AG04449 (cell line): ENCODE results near the gene TMEM63A.

ENCODE experiments used
- CTCF ChIA-PET: fragments of 350-600 bp; formaldehyde crosslinking; extraction: SDS; loops from one replicate; lab custom pipeline; 2021; ENCODE audit warnings: antibody characterized with exemption; lab: Yijun Ruan, JAX
- POLR2A ChIA-PET: fragments of 400-600, 350-600 bp; formaldehyde crosslinking; extraction: SDS; loops from one replicate; lab custom pipeline; 2020; ENCODE audit warnings: antibody characterized with exemption, inconsistent platforms; lab: Yijun Ruan, JAX
- DNase-seq: peaks from one replicate; pipeline ENCODE4 v3.0.0-alpha.2; 2010; ENCODE audit warnings: low read depth, low spot score
- H3K4me3 ChIP-seq: 2 replicates; pipeline ENCODE4 v1.5.1; 2011; ENCODE audit warnings: low read depth, mild to moderate bottlenecking, control low read depth, low read length
- TF ChIP-seq, protein P1 (sequence below): IDR thresholded peaks from one replicate; pipeline ENCODE4 v1.5.1; 2011; ENCODE audit warnings: mild to moderate bottlenecking, moderate library complexity, low read length, control low read depth, inconsistent platforms; ENCODE audit not compliant: insufficient read depth; ENCODE audit errors: missing control alignments

The TMEM63A gene

DNA sequence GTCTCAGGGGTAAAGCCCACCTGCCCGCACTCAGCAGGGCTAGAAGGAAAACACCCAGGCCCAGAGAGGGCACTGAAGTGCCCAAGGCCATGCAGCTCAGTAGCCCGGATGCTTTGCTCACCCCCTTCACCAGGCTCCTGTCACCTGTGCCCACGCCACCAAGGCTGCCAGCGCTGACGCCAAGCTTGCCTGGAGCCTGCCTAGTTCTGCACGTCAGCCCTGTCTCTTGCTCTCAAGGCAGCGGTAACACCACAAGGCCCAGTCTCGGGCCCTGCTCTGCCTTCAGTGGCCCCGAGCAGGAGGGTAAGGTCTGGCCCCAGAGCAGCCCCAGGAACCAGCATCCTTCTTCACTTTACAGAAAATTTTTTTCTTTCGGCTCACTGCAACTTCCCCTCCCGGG, 7.7 kb downstream of the TMEM63A start:
- TF ChIP-seq, protein P1, sequence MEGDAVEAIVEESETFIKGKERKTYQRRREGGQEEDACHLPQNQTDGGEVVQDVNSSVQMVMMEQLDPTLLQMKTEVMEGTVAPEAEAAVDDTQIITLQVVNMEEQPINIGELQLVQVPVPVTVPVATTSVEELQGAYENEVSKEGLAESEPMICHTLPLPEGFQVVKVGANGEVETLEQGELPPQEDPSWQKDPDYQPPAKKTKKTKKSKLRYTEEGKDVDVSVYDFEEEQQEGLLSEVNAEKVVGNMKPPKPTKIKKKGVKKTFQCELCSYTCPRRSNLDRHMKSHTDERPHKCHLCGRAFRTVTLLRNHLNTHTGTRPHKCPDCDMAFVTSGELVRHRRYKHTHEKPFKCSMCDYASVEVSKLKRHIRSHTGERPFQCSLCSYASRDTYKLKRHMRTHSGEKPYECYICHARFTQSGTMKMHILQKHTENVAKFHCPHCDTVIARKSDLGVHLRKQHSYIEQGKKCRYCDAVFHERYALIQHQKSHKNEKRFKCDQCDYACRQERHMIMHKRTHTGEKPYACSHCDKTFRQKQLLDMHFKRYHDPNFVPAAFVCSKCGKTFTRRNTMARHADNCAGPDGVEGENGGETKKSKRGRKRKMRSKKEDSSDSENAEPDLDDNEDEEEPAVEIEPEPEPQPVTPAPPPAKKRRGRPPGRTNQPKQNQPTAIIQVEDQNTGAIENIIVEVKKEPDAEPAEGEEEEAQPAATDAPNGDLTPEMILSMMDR, result no peak
- DNase-seq, result no peak
- no peak overlapping the region for H3K4me3 ChIP-seq
- ChIA-PET CTCF (interaction anchor here (1.1 kb wide), 1 partner anchor 37 kb away, joined by 3 read pairs; no protein-coding TSS in a partner anchor), POLR2A (no interaction called here)

GRCh38 chr1:225873281-225873850, 8.8 kb downstream of the TMEM63A start:
- no peak for DNase-seq
- TF ChIP-seq, protein P1, result no peak
- ChIA-PET CTCF (interaction anchor here (1.2 to 1.4 kb wide), 2 partner anchors 10 to 48 kb away, joined by 3 read pairs; no protein-coding TSS in a partner anchor), POLR2A (no interaction called here)
- H3K4me3 ChIP-seq, result no peak overlapping the region

DNA sequence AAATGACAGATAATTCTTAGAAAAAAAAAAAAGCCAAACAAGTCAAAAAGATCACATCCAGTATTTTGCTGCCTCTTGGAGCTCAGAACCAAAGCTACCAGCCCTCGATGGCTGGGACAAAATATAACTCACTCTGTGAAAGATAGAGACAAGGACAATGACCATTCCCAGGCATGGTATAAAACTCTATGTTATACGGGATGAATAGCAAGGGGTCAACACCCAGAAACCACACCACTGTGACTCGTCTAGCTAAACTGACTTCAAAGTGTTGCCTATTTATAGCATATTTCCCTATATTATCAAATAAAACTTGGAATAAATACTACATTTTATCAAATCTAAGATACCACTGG, 10.1 kb downstream of the TMEM63A start:
- ChIA-PET POLR2A (interaction anchor here (0.8 kb wide), 1 partner anchor 11 kb away, joined by 3 read pairs; the partner anchor contains the start of gene TMEM63A), CTCF (interaction anchor here (1.3 to 1.5 kb wide), 2 partner anchors 41 to 397 kb away, joined by 3 to 8 read pairs; no protein-coding TSS in a partner anchor)
- H3K4me3 ChIP-seq, result no peak overlapping the region
- no peak for DNase-seq
- TF ChIP-seq, protein P1, result no peak

DNA sequence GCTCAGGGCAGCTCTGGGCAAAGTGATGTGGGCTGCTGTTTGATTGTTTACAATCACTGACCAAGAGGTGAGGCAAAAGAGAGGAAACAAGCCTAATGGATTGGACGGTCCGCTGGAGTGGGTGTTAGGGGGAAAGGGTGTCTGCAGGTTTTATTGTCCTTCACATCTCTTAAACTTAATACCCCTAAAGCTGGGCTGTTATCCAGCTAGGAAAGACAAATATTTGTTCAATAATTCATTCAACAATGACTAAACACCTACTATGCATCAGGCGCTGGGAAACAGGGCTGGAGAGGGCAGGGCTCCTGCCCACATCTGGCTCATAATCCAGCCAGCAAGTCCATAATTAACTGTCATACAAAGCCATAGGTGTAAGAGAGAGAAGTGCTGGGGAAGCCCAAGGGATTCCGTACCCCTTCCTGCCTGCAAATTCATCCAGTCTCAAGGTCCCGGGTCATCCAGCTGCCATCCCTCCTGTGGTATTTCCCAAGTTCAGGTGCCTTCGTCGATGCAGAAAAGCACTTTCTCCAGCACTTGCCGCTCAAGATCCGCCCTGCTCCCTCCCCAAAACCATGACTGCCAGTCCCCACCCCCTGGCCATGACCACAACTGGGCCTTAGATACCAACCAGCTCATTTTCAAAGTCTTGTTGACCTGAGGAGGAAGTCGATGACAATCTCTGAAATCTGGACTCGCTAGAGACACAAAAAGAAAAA, 10.7 kb downstream of the TMEM63A start:
- DNase-seq, result no peak
- H3K4me3 ChIP-seq, result no peak overlapping the region
- POLR2A ChIA-PET, result no interaction called here
- TF ChIP-seq, protein P1, result no peak
- CTCF ChIA-PET, result interaction anchor here (1.2 to 3.1 kb wide), 7 partner anchors 10 to 396 kb away, joined by 3 to 16 read pairs (median 5); partner anchors contain the start of gene TMEM63A

DNA sequence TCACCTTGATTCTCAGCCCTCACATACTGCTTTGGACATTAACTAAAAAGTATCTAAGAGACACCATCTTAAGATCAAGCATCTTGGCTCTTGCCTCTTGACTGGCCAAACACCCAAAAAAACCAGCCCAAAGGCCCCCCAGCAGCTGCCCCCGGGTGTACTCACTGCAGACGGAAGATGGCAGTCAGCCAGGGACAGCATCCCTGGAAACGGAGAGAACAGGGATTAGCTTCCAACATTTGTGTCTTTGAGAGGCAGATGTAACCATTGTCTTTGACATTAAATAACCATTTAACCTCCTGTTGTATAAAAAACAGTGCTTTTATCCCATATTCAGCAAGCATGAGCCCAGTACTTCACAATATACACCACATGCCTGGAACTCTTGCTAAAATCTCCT, 11.3 kb downstream of the TMEM63A start:
- TF ChIP-seq, protein P1, result no peak
- CTCF ChIA-PET, result interaction anchor here (1.2 to 3.1 kb wide), 8 partner anchors 9 to 396 kb away, joined by 3 to 16 read pairs (median 6); partner anchors contain the start of gene TMEM63A
- no peak for DNase-seq
- POLR2A ChIA-PET, result no interaction called here
- no peak overlapping the region for H3K4me3 ChIP-seq
